A549 treated with RU486 at 1 μM for 4 hours (cell line): ENCODE measurements around the gene IL10RA. TPM values are rescaled to one million over a fixed set of nuclear protein-coding genes. Genes with fewer than 3 reads are reported as not detected.

Experiments used
- total RNA-seq: library from RNA; stranded (reverse); fragments of 200-300 nt; extraction: Qiagen RNA extraction; gene quantifications from 5 replicates; pipeline ENCODE4 v1.2.3, GENCODE V29; 2022; ENCODE audit warnings: low read depth

Gene IL10RA
- 0.05 TPM in 1 of 5 replicates, not detected in the others for total RNA-seq

GRCh38 chr11:117985953-117986887 is at the start of gene IL10RA:
Gene IL10RA, plus strand, starts transcription at chr11:117986394. Its CDS starts 74 bp downstream, at chr11:117986468.

Other genes with a start within 250 kb of the IL10RA start
- 0.13 to 0.31 TPM (median 0.22 TPM) in 5 replicates for gene DSCAML1, start 189.2 kb upstream of the IL10RA start, total RNA-seq
- gene FXYD2, start 161.7 kb upstream of the IL10RA start, total RNA-seq = 14.3 to 23.4 TPM (median 14.8 TPM) in 5 replicates
- gene FXYD6, start 109.7 kb upstream of the IL10RA start, total RNA-seq = 0.14 to 0.43 TPM (median 0.28 TPM) in 5 replicates
- not detected in 5 replicates for gene TMPRSS13, start 57.0 kb upstream of the IL10RA start, total RNA-seq
- 0.12 TPM in 1 of 5 replicates, not detected in the others for gene TMPRSS4, start 90.7 kb downstream of the IL10RA start, total RNA-seq
- not detected in 5 replicates for gene SMIM35, start 100.6 kb downstream of the IL10RA start, total RNA-seq
- 0.07 to 0.16 TPM (median 0.07 TPM) in 3 of 5 replicates, not detected in the others for gene SCN4B, start 166.4 kb downstream of the IL10RA start, total RNA-seq
- not detected in 5 replicates for gene SCN2B, start 190.2 kb downstream of the IL10RA start, total RNA-seq
- gene JAML, start 238.6 kb downstream of the IL10RA start, total RNA-seq = not detected in 5 replicates